Stimulated activated CD4-positive, alpha-beta T cell treated with anti-CD3 and anti-CD28 coated beads, TNF-alpha, amount 100 ng/mL, for 4 hours (primary cell): Measurements from ENCODE around the gene LPP.
"Not testable (repeated sequence)": the region's sequence is repeated elsewhere in the genome, so short reads cannot be mapped to it uniquely, and the experiment has no call there.

Source experiments
- DNase-seq, 3 experiments: peaks; one replicate each; pipeline ENCODE4 v3.0.0-alpha.2; 2020; ENCODE audit warnings: low read depth in 3 of 3

LPP gene

GRCh38 chr3:188397766-188398705 is 244.1 kb downstream of the LPP start:
- DNase-seq, result no peak

GRCh38 chr3:188400494-188401243 is 246.7 kb downstream of the LPP start:
- DNase-seq, result no peak

GRCh38 chr3:188401244-188401993 is 247.5 kb downstream of the LPP start:
- DNase-seq, result no peak

GRCh38 chr3:188402229-188402628 is 248.3 kb downstream of the LPP start:
- DNase-seq, result no peak

- DNase-seq, result no peak
Measured at GRCh38 chr3:188403404-188403803, 249.4 kb downstream of the LPP start.

- DNase-seq, result no peak
Measured at GRCh38 chr3:188404124-188404523, 250.2 kb downstream of the LPP start.

- no peak for DNase-seq
Measured at GRCh38 chr3:188404701-188405100, 250.7 kb downstream of the LPP start.

GRCh38 chr3:188407158-188407880 is 253.4 kb downstream of the LPP start:
- no peak for DNase-seq

GRCh38 chr3:188408831-188409230 is 254.9 kb downstream of the LPP start:
- DNase-seq, result no peak

- no peak for DNase-seq
Measured at GRCh38 chr3:188411750-188412149, 257.8 kb downstream of the LPP start.

- DNase-seq, result no peak
Measured at GRCh38 chr3:188415196-188415595, 261.2 kb downstream of the LPP start.

- DNase-seq, result no peak
Measured at GRCh38 chr3:188416041-188416440, 262.1 kb downstream of the LPP start.

- no peak for DNase-seq
Measured at GRCh38 chr3:188417271-188417696, 263.3 kb downstream of the LPP start.

- DNase-seq, result no peak
Measured at GRCh38 chr3:188417766-188418165, 263.8 kb downstream of the LPP start.

GRCh38 chr3:188421151-188421821 is 267.3 kb downstream of the LPP start:
- DNase-seq, result no peak

GRCh38 chr3:188421836-188422540 is 268.0 kb downstream of the LPP start:
- DNase-seq, result no peak

- not testable (repeated sequence) for DNase-seq
Measured at GRCh38 chr3:188427981-188428380, 274.0 kb downstream of the LPP start.

GRCh38 chr3:188431040-188431439 is 277.1 kb downstream of the LPP start:
- no peak for DNase-seq

GRCh38 chr3:188431553-188431952 is 277.6 kb downstream of the LPP start:
- no peak for DNase-seq
